ENCODE results near the gene CTNNB1. TPM values are rescaled to one million over a fixed set of nuclear protein-coding genes. Genes with fewer than 3 reads are reported as not detected.
A peak's percentile ranks its signal among the peaks of the same experiment; 100 is the strongest.

CTNNB1 gene
- total RNA-seq, 2 experiments from 2014 or later = 132 to 141 TPM

DNA sequence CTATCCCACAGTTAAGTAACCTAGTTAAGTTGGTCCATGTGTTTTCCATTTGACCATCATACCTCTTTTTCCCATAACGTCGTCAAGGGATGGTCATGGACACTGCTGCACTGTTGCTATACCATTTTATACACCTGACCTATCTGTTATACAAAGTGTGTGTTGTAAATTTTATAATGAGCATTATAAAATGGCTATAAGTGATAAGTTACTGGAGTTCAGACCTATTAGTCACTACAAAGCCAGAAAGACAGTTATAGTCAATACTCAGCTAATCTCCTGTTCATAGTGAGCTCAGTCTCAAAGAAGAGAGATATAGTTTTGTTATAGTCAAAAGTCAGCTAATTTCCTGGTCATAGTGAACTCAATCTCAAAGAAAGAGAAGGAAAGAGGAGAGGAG, 18.9 kb upstream of the CTNNB1 start:
- peaks cover 15% of the 10 kb centered on the region for H3K27me3 Mint-ChIP-seq
- no peak overlapping the region for H3K4me3 Mint-ChIP-seq

GRCh38 chr3:41182504-41183059, 16.7 kb upstream of the CTNNB1 start:
- Mint-ChIP-seq H3K4me3 (no peak overlapping the region), H3K4me1 (no peaks in the 10 kb centered on the region), H3K9me3 (no peaks in the 10 kb centered on the region), H3K36me3 (no peaks in the 10 kb centered on the region), H3K27me3 (peaks cover 22% of the 10 kb centered on the region), H3K27ac (no peak overlapping the region)
- DNase-seq = no peak

More for the DNA sequence above, 18.9 kb upstream of the CTNNB1 start:
- Mint-ChIP-seq H3K36me3 (no peaks in the 10 kb centered on the region), H3K4me1 (no peaks in the 10 kb centered on the region), H3K9me3 (no peaks in the 10 kb centered on the region), H3K27ac (no peak overlapping the region)
- DNase-seq = no peak

DNA sequence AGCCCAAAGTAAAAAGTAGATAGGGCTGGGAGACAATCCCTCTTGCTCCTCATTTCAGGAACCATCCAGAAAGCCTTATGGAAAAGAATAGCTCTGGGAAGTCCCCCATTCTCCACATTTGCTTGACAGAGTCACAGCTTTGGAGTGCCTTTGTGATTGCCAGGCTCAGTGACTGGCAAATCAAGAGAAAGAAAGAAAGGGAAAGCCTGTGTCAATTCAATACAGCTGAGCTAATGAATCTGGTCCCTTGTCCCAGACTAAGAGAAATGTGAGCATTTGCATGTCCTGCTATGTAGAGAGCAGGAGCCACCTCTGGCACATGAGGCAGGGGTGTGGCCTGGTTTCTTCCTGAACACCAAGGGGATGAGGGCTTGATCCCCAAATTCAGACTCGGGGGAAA, 14.9 kb upstream of the CTNNB1 start:
- DNase-seq = no peak
- Mint-ChIP-seq H3K4me3 (no peak overlapping the region), H3K4me1 (peaks cover 12% of the 10 kb centered on the region), H3K27ac (no peak overlapping the region), H3K27me3 (peaks cover 24% of the 10 kb centered on the region), H3K36me3 (no peaks in the 10 kb centered on the region), H3K9me3 (no peaks in the 10 kb centered on the region)

DNA sequence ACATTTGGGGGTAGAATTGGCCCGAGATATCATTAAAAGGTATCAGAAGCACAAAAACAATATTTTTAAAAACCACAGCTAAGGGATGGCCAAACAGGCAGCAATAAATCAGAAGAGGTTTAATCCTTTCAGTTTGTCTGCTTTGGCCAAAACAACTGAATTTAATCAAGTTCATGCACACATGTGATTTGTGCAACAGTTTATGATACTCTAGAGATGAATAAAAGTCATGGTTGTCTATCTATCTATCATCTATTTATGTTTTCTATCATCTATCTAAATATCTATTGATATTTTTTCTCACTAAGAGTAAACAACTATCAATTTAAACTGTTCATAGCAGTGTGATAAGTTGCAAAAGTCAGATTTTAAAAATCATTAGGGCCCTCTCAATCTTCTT, 13.0 kb upstream of the CTNNB1 start:
- Mint-ChIP-seq H3K4me3 (no peak overlapping the region), H3K9me3 (no peaks in the 10 kb centered on the region), H3K4me1 (peaks cover 24% of the 10 kb centered on the region)

GRCh38 chr3:41188306-41188705, 11.0 kb upstream of the CTNNB1 start:
- H3K36me3 Mint-ChIP-seq = no peaks in the 10 kb centered on the region
- H3K4me3 Mint-ChIP-seq = no peak overlapping the region
- H3K4me1 Mint-ChIP-seq = peaks cover 24% of the 10 kb centered on the region
- H3K27me3 Mint-ChIP-seq = peaks cover 27% of the 10 kb centered on the region
- DNase-seq = peak; percentile 32
- peak overlapping the region; percentile 30 for H3K27ac Mint-ChIP-seq
- no peaks in the 10 kb centered on the region for H3K9me3 Mint-ChIP-seq

More for the DNA sequence above, 13.0 kb upstream of the CTNNB1 start:
- no peaks in the 10 kb centered on the region for H3K36me3 Mint-ChIP-seq
- H3K27ac Mint-ChIP-seq = no peak overlapping the region
- DNase-seq = no peak
- peaks cover 26% of the 10 kb centered on the region for H3K27me3 Mint-ChIP-seq

DNA sequence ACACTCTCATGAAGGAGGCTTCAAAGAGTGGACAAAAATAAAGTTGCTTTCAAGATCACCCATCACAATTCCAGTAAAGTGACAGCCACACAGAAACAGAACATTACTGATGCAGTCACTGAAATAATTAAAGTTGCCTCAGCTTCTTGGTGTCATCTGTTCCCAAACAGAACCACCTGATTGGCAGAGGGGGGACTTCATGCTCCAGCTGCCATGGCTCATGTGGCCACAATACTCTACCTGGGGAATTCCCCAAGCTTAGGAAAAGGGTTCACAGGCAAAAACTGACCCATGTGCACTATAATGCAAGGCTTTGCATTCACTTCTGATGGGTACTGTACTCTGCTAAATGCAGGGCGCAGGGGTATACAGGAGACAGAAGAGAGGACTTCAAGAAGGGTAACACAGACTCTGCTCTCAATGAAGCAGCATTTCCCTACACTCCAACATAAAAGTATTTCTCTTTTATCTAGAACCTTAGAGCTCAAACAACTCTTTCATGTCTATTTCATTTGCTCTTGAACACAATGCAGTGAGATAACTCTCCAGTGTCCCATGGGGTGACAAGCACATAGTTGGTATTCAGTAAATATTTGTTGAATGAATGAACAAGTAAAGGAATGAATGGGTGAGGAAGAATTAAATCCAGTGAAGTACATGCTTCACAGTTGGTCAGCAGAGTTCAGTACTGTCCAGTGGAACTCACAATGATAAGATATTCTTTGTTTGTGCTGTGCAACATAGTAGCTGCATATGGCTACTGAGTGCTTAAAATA, 8.6 kb upstream of the CTNNB1 start:
- Mint-ChIP-seq H3K4me1 (peaks cover 24% of the 10 kb centered on the region), H3K9me3 (no peaks in the 10 kb centered on the region), H3K4me3 (no peak overlapping the region), H3K27ac (no peak overlapping the region), H3K36me3 (no peaks in the 10 kb centered on the region), H3K27me3 (peaks cover 19% of the 10 kb centered on the region)
- DNase-seq = no peak

GRCh38 chr3:41192885-41193284, 6.4 kb upstream of the CTNNB1 start:
- Mint-ChIP-seq H3K9me3 (no peaks in the 10 kb centered on the region), H3K36me3 (no peaks in the 10 kb centered on the region), H3K27ac (no peak overlapping the region), H3K4me1 (peaks cover 21% of the 10 kb centered on the region), H3K27me3 (peaks cover 26% of the 10 kb centered on the region), H3K4me3 (no peak overlapping the region)
- no peak for DNase-seq

GRCh38 chr3:41193794-41194539, 5.3 kb upstream of the CTNNB1 start:
- H3K4me1 Mint-ChIP-seq = peaks cover 16% of the 10 kb centered on the region
- no peak overlapping the region for H3K27ac Mint-ChIP-seq
- no peaks in the 10 kb centered on the region for H3K9me3 Mint-ChIP-seq
- H3K27me3 Mint-ChIP-seq = peaks cover 30% of the 10 kb centered on the region
- DNase-seq = no peak
- H3K36me3 Mint-ChIP-seq = no peaks in the 10 kb centered on the region
- H3K4me3 Mint-ChIP-seq = no peak overlapping the region

GRCh38 chr3:41194701-41195100, 4.6 kb upstream of the CTNNB1 start:
- Mint-ChIP-seq H3K9me3 (no peaks in the 10 kb centered on the region), H3K4me1 (peaks cover 13% of the 10 kb centered on the region), H3K36me3 (no peaks in the 10 kb centered on the region), H3K27me3 (peaks cover 27% of the 10 kb centered on the region), H3K27ac (no peak overlapping the region), H3K4me3 (no peak overlapping the region)
- DNase-seq = no peak

- no peak for DNase-seq
- H3K4me3 Mint-ChIP-seq = no peak overlapping the region
- H3K4me1 Mint-ChIP-seq = peaks cover 4% of the 10 kb centered on the region
- no peaks in the 10 kb centered on the region for H3K9me3 Mint-ChIP-seq
- peaks cover 3% of the 10 kb centered on the region for H3K36me3 Mint-ChIP-seq
- no peak overlapping the region for H3K27ac Mint-ChIP-seq
- peaks cover 25% of the 10 kb centered on the region for H3K27me3 Mint-ChIP-seq
Measured at GRCh38 chr3:41195946-41196345, 3.4 kb upstream of the CTNNB1 start.

- Mint-ChIP-seq H3K4me1 (peaks cover 11% of the 10 kb centered on the region), H3K36me3 (peaks cover 8% of the 10 kb centered on the region), H3K27ac (no peak overlapping the region), H3K9me3 (no peaks in the 10 kb centered on the region), H3K4me3 (no peak overlapping the region), H3K27me3 (peaks cover 25% of the 10 kb centered on the region)
- DNase-seq = no peak
Measured at GRCh38 chr3:41196499-41197410, 2.5 kb upstream of the CTNNB1 start.

- Mint-ChIP-seq H3K27ac (no peak overlapping the region), H3K27me3 (peaks cover 24% of the 10 kb centered on the region), H3K4me3 (no peak overlapping the region), H3K4me1 (peaks cover 24% of the 10 kb centered on the region), H3K9me3 (no peaks in the 10 kb centered on the region), H3K36me3 (peaks cover 12% of the 10 kb centered on the region)
- DNase-seq = no peak
Measured at GRCh38 chr3:41198046-41198445, 1.3 kb upstream of the CTNNB1 start.

- H3K9me3 Mint-ChIP-seq = no peaks in the 10 kb centered on the region
- peaks cover 22% of the 10 kb centered on the region for H3K27me3 Mint-ChIP-seq
- H3K27ac Mint-ChIP-seq = peak overlapping the region; percentile 80
- peak overlapping the region; percentile 82 for H3K4me3 Mint-ChIP-seq
- DNase-seq = no peak
- H3K4me1 Mint-ChIP-seq = peaks cover 27% of the 10 kb centered on the region
- H3K36me3 Mint-ChIP-seq = peaks cover 12% of the 10 kb centered on the region
Measured at GRCh38 chr3:41198526-41198925, 779 bp upstream of the CTNNB1 start.

DNA sequence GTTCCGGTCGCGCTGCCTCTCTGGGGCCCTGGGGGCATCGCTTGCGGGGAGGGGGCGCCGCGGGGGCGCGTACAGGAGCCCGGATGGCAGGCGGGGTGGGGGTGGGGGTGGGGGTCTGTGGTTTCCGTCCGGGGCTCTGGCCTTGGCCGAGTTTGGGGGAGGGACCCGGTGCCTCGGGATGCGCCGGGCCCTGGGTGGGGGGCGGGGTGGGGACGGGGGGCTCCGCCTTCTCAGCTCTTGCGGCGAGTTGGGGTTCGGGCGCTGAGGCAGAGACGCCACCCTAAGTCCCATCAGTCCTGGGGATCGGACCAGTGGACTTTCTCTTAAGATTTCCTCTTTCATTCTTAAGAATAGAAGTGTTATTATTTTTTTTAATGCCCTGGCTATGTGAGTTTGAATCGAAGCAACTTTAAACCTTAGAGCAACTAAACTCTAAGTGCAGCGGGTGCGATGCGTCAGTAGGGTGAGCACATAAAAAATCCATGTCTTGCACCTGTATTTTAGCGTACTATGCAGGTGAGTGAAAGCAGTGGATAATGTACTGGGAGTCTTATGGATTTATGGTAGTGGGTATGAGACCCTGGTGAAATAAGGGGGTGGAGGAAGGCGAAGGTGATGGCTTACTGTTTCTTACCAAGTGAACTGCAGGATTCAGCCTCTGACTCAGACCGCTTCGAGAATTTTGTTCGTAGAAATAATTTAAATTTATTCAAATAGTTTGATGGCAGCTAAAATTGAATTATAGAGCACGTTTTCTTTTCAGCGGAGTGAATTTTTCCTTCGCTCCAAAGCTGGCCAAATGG, 762 bp downstream of the CTNNB1 start:
- Mint-ChIP-seq H3K9me3 (no peaks in the 10 kb centered on the region), H3K4me1 (peaks cover 41% of the 10 kb centered on the region), H3K4me3 (peak overlapping the region; percentile 86), H3K27ac (peak overlapping the region; percentile 68), H3K36me3 (peaks cover 12% of the 10 kb centered on the region), H3K27me3 (peaks cover 22% of the 10 kb centered on the region)
- DNase-seq = peak; percentile 38

All from activated naive CD8-positive, alpha-beta T cell treated with anti-CD3 and anti-CD28 coated beads for 36 hours (primary cell).